ACC112 (cell line): ENCODE results near the gene FAM9A.
"Not testable (repeated sequence)": the region's sequence is repeated elsewhere in the genome, so short reads cannot be mapped to it uniquely, and the experiment has no call there.

ENCODE experiments used
- H2AFZ ChIP-seq: fragments of 200-600 bp; sonication (generic); one replicate; pipeline ENCODE4 v1.6.0; 2017; ENCODE audit warnings: antibody characterized with exemption, low read length; ENCODE audit not compliant: unreplicated experiment
- H3K27ac ChIP-seq: fragments of 200-600 bp; sonication (generic); 2 replicates; pipeline ENCODE4 v1.5.1; 2014; ENCODE audit warnings: low read depth, mild to moderate bottlenecking, antibody characterized with exemption, low read length, moderate library complexity
- H3K27me3 ChIP-seq: fragments of 200-600 bp; sonication (generic); 2 replicates; pipeline ENCODE4 v1.6.1; 2014; ENCODE audit warnings: mild to moderate bottlenecking, antibody characterized with exemption, low read length, moderate library complexity, mixed read lengths; ENCODE audit not compliant: insufficient read depth
- H3K36me3 ChIP-seq: fragments of 200-600 bp; sonication (generic); 2 replicates; pipeline ENCODE4 v1.6.1; 2016; ENCODE audit warnings: mild to moderate bottlenecking, antibody characterized with exemption, low read length, moderate library complexity, mixed read lengths; ENCODE audit not compliant: insufficient read depth
- H3K4me1 ChIP-seq: fragments of 200-600 bp; sonication (generic); one replicate; pipeline ENCODE4 v1.6.1; 2016; ENCODE audit warnings: low read length, mixed read lengths; ENCODE audit not compliant: insufficient read depth, unreplicated experiment, control insufficient read depth
- H3K4me3 ChIP-seq: fragments of 200-600 bp; sonication (generic); 2 replicates; pipeline ENCODE4 v1.5.1; 2014; ENCODE audit warnings: mild to moderate bottlenecking, low read depth, low read length
- H3K79me2 ChIP-seq: fragments of 200-600 bp; sonication (generic); one replicate; pipeline ENCODE4 v1.6.0; 2016; ENCODE audit warnings: low read length; ENCODE audit not compliant: control insufficient read depth, unreplicated experiment, insufficient read depth

The FAM9A gene

DNA sequence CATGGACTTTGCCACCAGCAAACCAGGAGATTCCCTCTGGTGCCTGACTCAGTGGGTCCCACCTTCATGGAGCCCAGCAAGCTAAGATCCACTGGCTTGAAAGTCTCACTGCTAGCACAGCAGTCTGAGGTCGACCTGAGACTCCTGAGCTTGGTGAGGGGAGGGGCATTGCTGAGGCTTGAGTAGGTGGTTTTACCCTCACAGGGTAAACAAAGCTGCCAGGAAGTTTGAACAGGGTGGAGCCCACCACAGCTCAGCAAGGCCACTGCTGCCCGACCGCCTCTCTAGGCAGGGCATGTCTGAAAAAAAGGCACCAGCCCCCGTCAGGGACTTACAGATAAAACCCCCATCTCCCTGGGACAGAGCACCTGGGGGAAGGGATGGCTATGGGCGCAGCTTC lies 28.1 kb downstream of the FAM9A start:
- no peak overlapping the region for H2AFZ ChIP-seq
- no peaks in the 10 kb centered on the region for H3K36me3 ChIP-seq
- H3K79me2 ChIP-seq, result no peaks in the 10 kb centered on the region
- no peak overlapping the region for H3K27ac ChIP-seq
- H3K4me1 ChIP-seq, result no peaks in the 10 kb centered on the region
- peaks cover 30% of the 10 kb centered on the region for H3K27me3 ChIP-seq
- H3K4me3 ChIP-seq, result no peak overlapping the region

DNA sequence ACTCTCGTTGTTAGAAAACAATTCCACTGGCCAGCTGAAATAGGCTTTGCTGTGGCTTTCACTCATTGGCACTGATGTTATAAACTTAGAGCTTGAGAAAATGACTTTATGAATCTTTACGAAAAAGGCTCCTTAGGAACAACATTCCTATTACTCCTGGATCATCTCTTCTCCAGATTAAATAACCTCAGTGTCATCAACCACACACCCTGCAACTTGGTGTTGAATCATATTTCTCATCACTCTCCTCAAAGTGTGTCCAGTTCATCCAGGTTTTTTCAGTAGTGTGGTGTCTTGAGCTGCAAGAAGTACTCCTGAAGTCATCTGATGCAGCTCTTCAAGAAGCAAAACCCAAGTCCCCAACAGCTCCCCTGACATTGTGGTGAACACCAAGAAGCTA lies 41.2 kb downstream of the FAM9A start:
- H3K27me3 ChIP-seq, result peaks cover 9% of the 10 kb centered on the region
- no peaks in the 10 kb centered on the region for H3K79me2 ChIP-seq
- H3K4me1 ChIP-seq, result peaks cover 14% of the 10 kb centered on the region
- H3K27ac ChIP-seq, result no peak overlapping the region
- H3K4me3 ChIP-seq, result no peak overlapping the region
- no peaks in the 10 kb centered on the region for H3K36me3 ChIP-seq
- H2AFZ ChIP-seq, result no peak overlapping the region

DNA sequence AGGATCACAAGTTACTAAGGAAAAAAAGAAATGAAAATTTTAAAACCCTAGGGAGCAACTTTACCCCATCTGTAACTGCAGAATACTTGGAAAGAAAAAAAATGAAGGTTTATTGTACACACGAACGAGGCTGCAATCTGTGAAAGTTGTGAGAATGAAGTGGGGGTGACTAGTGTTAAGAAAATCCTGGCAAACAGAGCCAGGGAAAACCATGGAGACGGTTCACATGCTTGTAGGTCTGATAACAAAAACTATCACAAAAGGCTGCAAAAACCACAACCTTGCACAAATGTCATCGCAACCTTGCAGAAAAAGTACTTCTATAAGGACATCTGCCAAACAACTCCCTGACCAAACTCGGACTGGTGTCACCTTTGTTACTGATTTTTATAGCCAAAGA lies 42.5 kb downstream of the FAM9A start:
- H3K36me3 ChIP-seq, H3K79me2 ChIP-seq, H3K4me3 ChIP-seq, H2AFZ ChIP-seq, H3K27me3 ChIP-seq: not testable (repeated sequence)
- peak overlapping the region; percentile 70 for H3K27ac ChIP-seq
- H3K4me1 ChIP-seq, result peaks cover 14% of the 10 kb centered on the region

DNA sequence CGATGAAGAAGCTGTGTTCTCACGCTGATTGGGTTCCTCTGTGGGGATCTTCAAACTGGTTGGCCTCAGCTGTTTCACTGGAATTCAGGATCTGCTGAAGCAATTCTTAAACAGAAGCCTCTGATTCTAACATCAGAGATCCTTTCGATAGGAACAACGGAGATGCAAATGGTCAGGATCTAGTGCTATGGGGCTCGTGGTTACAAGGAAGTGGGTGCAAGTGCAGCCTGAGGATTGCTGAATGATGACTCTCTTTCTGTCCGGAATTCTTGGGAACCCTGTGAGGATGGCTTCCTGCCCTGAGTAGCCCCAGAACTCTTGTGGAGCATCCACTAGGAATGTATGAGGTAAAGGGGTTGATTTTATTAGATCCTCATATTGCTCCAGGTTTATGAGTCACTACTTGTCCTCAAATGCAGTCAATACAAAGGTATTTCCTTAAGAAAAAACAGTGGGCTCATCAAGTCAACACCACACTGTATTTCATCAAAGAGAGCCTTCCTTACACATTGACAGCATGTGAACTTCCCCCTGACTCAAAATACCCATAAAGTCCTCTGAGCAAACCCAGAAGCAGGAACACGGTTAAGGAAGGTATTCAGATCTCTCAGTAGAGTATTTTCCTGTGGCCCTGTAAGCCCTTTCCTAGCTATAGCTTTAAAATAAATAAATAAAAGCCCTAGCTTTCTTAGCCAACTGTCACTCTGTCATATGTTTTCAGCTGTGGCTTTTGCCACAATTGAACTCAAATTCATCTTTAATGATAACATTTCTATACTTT lies 43.4 kb downstream of the FAM9A start:
- H3K79me2 ChIP-seq, H3K4me3 ChIP-seq, H3K36me3 ChIP-seq, H2AFZ ChIP-seq, H3K27me3 ChIP-seq: not testable (repeated sequence)
- Histone ChIP-seq H3K27ac (peak overlapping the region; percentile 70), H3K4me1 (peaks cover 14% of the 10 kb centered on the region)

DNA sequence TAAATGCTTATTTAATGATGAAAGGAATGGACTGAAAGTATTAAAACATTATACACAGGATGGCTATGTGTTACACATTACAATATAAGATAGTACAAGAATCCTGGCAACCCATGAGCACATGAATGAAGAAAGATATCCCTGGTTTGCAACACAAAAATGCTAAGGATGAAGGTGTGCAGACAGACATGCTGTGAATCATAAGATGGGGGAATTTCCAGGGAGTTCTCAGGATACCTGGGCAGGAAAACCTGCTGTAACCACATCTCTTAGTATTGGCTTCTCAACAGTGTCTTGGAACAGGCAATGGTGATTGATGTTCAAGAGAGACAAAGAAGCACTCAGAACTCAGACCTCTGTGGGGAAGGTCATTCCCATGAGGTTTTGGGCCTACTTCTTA lies 45.4 kb downstream of the FAM9A start:
- Histone ChIP-seq H2AFZ (no peak overlapping the region), H3K4me3 (no peak overlapping the region), H3K79me2 (no peaks in the 10 kb centered on the region), H3K27me3 (no peaks in the 10 kb centered on the region), H3K4me1 (peaks cover 14% of the 10 kb centered on the region), H3K36me3 (no peaks in the 10 kb centered on the region), H3K27ac (no peak overlapping the region)

DNA sequence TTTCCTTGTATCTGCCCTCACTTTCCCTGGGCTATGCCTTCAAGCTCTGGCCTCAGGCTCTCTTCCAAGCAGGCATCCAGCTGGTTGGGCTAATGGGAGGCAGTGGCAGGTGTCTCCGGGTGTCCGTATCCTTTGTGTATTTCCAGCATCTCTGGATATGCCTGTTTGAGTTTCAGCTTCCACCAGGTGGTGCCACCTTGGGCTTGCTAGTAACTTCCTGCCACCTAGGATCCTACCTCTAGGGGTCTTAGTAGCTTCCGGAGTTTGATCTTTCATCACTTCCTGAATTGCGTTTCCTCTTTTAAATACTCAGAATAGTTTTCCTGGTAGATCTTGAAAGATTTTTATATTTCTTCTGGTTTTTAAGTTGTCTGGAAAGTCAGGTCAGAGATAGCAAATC lies 46.1 kb downstream of the FAM9A start:
- Histone ChIP-seq H3K36me3 (no peaks in the 10 kb centered on the region), H3K79me2 (no peaks in the 10 kb centered on the region), H3K27me3 (no peaks in the 10 kb centered on the region), H3K4me3 (no peak overlapping the region), H3K27ac (no peak overlapping the region), H3K4me1 (peaks cover 14% of the 10 kb centered on the region), H2AFZ (no peak overlapping the region)

DNA sequence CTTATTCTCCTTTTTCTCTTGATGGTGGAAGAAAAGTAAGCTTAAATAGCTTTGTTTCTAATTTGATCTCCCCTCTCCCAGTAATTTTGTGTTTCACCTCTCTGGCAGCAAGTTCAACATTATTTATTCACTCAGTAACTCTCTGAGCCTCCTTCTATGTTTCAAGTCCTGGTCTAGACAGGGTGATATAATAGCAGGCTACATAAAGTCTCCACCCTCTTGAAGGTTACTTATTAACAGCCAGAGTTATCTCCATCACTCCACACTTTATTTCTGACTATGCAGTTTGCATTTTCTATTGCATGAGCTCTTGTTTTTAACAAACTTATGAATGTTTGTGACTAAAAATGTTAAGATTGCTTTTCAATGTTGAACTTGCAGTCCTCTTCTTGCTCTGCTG lies 51.5 kb downstream of the FAM9A start:
- Histone ChIP-seq H3K79me2 (no peaks in the 10 kb centered on the region), H3K27me3 (no peaks in the 10 kb centered on the region; the same call in 1 of the 2 replicates), H3K36me3 (no peaks in the 10 kb centered on the region), H3K27ac (no peak overlapping the region), H3K4me1 (no peaks in the 10 kb centered on the region), H2AFZ (no peak overlapping the region), H3K4me3 (no peak overlapping the region)

DNA sequence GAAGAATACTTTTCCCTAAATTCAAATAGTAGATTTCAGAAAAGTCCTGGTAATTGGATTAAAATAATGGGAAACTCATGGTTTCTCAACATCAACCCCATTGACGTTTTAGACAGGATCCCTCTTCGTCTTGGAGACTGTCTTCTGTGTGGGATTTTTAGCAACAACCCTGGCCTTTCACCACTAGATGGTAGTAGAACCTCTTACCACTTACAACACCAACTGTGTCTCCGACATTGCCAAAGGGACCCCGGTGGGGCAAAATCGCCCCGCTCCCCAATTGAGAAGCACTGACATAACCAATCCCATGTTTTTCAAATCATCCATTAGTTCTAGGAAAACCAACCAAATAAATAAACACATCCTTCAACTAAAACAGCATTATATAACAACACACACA lies 52.3 kb downstream of the FAM9A start:
- H3K36me3 ChIP-seq, result no peaks in the 10 kb centered on the region
- no peak overlapping the region for H3K27ac ChIP-seq
- H3K4me3 ChIP-seq, result peak overlapping the region; percentile 57
- H3K27me3 ChIP-seq, result no peaks in the 10 kb centered on the region; the same call in 1 of the 2 replicates
- no peak overlapping the region for H2AFZ ChIP-seq
- H3K4me1 ChIP-seq, result no peaks in the 10 kb centered on the region
- H3K79me2 ChIP-seq, result no peaks in the 10 kb centered on the region

DNA sequence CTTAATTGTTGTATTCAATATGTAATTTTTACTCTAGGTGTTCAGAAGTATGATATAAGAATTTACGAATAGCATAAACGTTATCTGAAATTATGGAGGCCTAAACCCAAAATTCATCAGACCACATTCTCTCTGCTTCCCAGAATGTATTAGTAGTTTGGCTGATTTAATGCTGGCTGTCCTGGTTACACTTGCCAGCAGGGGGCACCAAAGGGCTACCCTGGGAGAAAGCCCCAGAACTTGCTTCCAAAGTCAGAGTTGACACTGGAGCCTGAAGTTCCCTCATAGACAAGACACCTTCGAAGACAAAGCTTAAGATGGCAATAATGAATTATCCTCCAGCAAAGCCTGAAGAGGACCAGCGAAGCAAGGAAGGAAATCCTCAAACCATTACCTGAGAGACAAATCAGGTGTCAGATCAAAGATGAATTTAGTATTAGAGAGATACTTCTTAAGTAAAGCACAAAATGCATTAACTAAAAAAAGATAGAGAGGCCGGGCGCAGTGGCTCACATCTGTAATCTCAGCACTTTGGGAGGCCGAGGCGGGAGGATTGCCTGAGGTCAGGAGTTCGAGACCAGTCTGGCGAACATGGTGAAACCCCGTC lies 58.0 kb downstream of the FAM9A start:
- H3K4me1 ChIP-seq, result no peaks in the 10 kb centered on the region
- H3K79me2 ChIP-seq, result no peaks in the 10 kb centered on the region
- H3K27ac ChIP-seq, result no peak overlapping the region
- no peaks in the 10 kb centered on the region; the same call in 1 of the 2 replicates for H3K27me3 ChIP-seq
- H3K36me3 ChIP-seq, result no peaks in the 10 kb centered on the region
- no peak overlapping the region for H3K4me3 ChIP-seq
- H2AFZ ChIP-seq, result no peak overlapping the region

DNA sequence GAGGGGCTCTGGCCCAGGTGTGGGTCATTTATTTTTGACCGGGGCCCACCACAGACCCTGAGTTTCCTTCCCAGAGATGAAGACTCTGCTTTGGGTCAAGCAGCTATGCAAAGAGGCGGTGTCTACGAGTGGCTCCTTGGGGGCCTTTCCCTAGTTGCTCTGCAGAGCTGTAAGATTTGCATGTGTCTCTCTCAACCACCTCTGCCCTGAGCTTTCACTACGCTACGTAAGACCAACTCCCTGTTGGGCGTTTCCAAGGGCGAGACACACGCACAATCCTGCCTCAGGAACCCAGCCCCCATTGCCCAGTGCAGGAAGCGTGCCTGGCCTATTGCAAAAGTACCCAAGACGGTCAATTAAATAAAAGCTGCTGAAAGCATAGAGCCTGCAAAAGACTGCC lies 59.2 kb downstream of the FAM9A start:
- Histone ChIP-seq H3K4me3 (no peak overlapping the region), H3K27me3 (no peaks in the 10 kb centered on the region; the same call in 1 of the 2 replicates), H3K79me2 (no peaks in the 10 kb centered on the region), H3K4me1 (no peaks in the 10 kb centered on the region), H3K27ac (no peak overlapping the region), H2AFZ (no peak overlapping the region), H3K36me3 (no peaks in the 10 kb centered on the region)
